Measurements from ENCODE around the gene SLC37A4. TPM values are rescaled to one million over a fixed set of nuclear protein-coding genes. Genes with fewer than 3 reads are reported as not detected.
A peak's percentile ranks its signal among the peaks of the same experiment; 100 is the strongest.

The SLC37A4 gene
- total and polyA plus RNA-seq, 2 of the 13 experiments (the other 11 are each of a cell fraction or from before 2014, with no cell fraction given), result 43.0 to 56.1 TPM

- peak; percentile 14; the same call in 1 of the 2 replicates for TF ChIP-seq PPARG (CRISPR knock-in tag; conservative IDR thresholded peaks at IDR 0.05)
- no peak for TF ChIP-seq NCOA5 (CRISPR knock-in tag; IDR thresholded peaks at IDR 0.05)
- no peak for TF ChIP-seq PHB2 (IDR thresholded peaks at IDR 0.05; ENCODE audit: partially characterized antibody)
- no peak for TF ChIP-seq DMTF1 (CRISPR knock-in tag; IDR thresholded peaks at IDR 0.05)
- 0 out of 2 replicates have a peak, but pooled peaks have one; percentile 10 for TF ChIP-seq ZMYM3 (CRISPR knock-in tag; IDR thresholded peaks at IDR 0.05)
- TF ChIP-seq BCL6 (CRISPR knock-in tag; IDR thresholded peaks at IDR 0.05), result no peak; the same call in 1 of the 2 replicates
- no peak for TF ChIP-seq ZNF354B (CRISPR knock-in tag; IDR thresholded peaks at IDR 0.05)
- TF ChIP-seq, protein P1, sequence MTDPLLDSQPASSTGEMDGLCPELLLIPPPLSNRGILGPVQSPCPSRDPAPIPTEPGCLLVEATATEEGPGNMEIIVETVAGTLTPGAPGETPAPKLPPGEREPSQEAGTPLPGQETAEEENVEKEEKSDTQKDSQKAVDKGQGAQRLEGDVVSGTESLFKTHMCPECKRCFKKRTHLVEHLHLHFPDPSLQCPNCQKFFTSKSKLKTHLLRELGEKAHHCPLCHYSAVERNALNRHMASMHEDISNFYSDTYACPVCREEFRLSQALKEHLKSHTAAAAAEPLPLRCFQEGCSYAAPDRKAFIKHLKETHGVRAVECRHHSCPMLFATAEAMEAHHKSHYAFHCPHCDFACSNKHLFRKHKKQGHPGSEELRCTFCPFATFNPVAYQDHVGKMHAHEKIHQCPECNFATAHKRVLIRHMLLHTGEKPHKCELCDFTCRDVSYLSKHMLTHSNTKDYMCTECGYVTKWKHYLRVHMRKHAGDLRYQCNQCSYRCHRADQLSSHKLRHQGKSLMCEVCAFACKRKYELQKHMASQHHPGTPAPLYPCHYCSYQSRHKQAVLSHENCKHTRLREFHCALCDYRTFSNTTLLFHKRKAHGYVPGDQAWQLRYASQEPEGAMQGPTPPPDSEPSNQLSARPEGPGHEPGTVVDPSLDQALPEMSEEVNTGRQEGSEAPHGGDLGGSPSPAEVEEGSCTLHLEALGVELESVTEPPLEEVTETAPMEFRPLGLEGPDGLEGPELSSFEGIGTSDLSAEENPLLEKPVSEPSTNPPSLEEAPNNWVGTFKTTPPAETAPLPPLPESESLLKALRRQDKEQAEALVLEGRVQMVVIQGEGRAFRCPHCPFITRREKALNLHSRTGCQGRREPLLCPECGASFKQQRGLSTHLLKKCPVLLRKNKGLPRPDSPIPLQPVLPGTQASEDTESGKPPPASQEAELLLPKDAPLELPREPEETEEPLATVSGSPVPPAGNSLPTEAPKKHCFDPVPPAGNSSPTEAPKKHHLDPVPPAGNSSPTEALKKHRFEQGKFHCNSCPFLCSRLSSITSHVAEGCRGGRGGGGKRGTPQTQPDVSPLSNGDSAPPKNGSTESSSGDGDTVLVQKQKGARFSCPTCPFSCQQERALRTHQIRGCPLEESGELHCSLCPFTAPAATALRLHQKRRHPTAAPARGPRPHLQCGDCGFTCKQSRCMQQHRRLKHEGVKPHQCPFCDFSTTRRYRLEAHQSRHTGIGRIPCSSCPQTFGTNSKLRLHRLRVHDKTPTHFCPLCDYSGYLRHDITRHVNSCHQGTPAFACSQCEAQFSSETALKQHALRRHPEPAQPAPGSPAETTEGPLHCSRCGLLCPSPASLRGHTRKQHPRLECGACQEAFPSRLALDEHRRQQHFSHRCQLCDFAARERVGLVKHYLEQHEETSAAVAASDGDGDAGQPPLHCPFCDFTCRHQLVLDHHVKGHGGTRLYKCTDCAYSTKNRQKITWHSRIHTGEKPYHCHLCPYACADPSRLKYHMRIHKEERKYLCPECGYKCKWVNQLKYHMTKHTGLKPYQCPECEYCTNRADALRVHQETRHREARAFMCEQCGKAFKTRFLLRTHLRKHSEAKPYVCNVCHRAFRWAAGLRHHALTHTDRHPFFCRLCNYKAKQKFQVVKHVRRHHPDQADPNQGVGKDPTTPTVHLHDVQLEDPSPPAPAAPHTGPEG (CRISPR knock-in tag; IDR thresholded peaks at IDR 0.05), result 0 out of 2 replicates have a peak, but pooled peaks have one; percentile 2
- TF ChIP-seq FOXA3 (CRISPR knock-in tag; IDR thresholded peaks at IDR 0.05), result peak; percentile 16; the same call in 1 of the 2 replicates
- no peak for TF ChIP-seq ZNF577 (CRISPR knock-in tag; IDR thresholded peaks at IDR 0.05; ENCODE audit: borderline replicate concordance, low read depth)
- 0 out of 2 replicates have a peak, but pooled peaks have one; percentile 16 for TF ChIP-seq FOSL1 (CRISPR knock-in tag; IDR thresholded peaks at IDR 0.05; ENCODE audit: borderline replicate concordance)
- peak; percentile 56; the same call in 1 of the 2 replicates for TF ChIP-seq AKAP8 (CRISPR knock-in tag; IDR thresholded peaks at IDR 0.05)
- TF ChIP-seq SSRP1 (CRISPR knock-in tag; IDR thresholded peaks at IDR 0.05), result no peak
- TF ChIP-seq, protein P2, sequence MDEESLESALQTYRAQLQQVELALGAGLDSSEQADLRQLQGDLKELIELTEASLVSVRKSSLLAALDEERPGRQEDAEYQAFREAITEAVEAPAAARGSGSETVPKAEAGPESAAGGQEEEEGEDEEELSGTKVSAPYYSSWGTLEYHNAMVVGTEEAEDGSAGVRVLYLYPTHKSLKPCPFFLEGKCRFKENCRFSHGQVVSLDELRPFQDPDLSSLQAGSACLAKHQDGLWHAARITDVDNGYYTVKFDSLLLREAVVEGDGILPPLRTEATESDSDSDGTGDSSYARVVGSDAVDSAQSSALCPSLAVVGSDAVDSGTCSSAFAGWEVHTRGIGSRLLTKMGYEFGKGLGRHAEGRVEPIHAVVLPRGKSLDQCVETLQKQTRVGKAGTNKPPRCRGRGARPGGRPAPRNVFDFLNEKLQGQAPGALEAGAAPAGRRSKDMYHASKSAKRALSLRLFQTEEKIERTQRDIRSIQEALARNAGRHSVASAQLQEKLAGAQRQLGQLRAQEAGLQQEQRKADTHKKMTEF (CRISPR knock-in tag; IDR thresholded peaks at IDR 0.05), result peak; percentile 66; the same call in 1 of the 2 replicates
- TF ChIP-seq FIP1L1 (IDR thresholded peaks at IDR 0.05; ENCODE audit: borderline replicate concordance, insufficient read depth, low read depth, low read length), result no peak
- TF ChIP-seq PRPF4 (IDR thresholded peaks at IDR 0.05; ENCODE audit: low read depth, low read length, poor library complexity, severe bottlenecking), result no peak
Measured at GRCh38 chr11:119018074-119018938, 12.4 kb downstream of the SLC37A4 start, which contains the start of the genes RPS25 and TRAPPC4 (continued).

All from HepG2 (cell line).